Measurements from ENCODE around the gene ZNF423.

ZNF423 gene

DNA sequence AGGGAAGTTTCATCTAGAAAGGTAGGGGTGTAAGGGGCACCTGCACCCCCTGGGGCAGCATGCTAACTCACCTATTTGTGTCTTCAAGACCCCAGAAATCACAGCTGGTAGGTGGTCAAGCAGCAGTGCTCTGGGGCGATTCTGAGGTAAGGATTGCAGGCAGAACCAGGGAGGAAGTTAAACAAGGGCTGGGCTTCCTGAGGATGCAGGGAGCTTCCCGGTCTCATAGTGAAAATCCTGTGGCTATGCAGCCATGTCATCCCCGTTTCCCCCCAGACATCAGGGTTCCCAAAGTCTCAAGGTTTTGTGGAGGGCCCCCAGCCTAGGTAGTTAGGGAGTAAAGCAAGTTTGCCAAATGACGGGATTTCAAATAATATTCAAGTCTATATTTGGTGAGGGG is 403.8 kb downstream of the ZNF423 start:
- no peak for DNase-seq

DNA sequence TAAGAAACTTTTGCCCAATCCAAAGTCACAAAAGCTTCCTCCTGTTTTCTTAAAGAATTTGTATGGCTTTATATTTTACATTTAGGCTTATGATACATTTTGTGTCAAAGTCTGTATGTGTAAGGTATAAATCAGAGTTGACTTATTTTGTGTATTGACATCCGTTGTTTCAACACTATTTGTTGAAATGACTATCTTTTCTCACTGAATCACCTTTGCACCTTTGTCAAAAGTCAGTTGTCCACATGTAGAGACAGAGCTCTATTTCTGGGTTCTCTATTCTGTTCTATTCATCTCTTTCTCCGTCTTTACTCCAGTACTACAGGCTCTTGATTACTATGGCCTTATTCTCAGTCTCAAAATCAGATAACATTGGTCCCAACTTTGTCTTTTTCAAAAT is 409.1 kb downstream of the ZNF423 start:
- DNase-seq = no peak

DNA sequence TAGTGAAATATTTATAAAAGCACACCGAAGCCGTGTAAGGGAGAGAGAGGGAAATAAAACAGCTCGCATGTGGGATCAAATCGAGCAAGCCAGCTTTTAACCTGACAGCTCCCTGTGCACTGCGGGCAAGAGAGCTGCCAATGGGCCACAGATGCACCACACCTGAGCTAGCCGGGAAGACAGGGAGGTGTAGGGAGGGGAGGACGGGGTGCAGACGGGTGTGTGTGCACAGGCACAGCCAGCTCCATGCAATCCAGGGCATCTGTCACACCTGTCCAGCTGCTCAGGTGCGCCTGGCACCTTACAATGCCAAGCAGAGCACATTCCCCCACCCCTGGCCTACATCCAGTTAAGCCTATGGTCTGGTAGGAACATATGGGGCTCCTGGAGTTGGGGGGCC is 412.3 kb downstream of the ZNF423 start:
- DNase-seq = no peak

DNA sequence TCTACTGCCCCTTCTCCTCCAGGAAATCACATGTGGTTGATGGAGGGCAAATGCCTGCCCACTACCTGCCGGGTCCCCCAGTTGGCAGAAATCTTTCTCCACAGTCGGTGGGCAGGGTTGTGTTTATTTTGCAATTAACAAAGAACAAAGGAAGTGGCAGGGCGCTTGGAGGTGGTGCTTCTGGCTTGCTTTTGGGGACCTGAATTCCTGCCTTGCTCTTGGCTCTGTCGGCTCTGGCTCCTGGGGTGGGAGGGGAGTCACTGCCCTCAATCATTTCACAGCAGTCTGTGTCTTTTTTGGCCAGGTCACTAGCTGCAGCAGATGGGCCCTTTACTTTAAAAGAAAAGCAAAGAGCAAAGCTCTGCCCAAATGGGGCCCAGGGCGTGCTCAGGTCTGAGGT is 413.1 kb downstream of the ZNF423 start:
- DNase-seq = peak; percentile 12

DNA sequence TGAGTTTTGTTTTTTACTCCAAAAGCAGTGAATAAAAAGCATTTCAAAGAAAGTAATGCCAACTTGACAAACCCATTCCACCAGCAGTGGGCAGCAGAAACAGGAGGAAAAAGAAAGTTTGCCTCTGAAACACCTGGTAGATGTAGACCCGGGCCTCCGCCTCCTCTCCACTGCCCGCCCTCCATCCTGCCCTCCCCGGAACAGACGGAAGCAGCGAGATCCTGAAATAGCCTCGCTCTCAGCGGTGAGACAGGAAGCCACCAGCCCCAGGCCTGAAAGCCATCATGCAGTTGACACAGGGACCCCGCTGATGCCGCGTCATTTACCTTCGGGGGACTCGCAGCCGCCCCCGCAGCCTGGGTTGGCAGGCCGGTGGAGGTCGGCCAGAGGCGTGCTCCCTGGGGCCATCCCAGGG is 414.5 kb downstream of the ZNF423 start:
- peak; percentile 60 for DNase-seq

DNA sequence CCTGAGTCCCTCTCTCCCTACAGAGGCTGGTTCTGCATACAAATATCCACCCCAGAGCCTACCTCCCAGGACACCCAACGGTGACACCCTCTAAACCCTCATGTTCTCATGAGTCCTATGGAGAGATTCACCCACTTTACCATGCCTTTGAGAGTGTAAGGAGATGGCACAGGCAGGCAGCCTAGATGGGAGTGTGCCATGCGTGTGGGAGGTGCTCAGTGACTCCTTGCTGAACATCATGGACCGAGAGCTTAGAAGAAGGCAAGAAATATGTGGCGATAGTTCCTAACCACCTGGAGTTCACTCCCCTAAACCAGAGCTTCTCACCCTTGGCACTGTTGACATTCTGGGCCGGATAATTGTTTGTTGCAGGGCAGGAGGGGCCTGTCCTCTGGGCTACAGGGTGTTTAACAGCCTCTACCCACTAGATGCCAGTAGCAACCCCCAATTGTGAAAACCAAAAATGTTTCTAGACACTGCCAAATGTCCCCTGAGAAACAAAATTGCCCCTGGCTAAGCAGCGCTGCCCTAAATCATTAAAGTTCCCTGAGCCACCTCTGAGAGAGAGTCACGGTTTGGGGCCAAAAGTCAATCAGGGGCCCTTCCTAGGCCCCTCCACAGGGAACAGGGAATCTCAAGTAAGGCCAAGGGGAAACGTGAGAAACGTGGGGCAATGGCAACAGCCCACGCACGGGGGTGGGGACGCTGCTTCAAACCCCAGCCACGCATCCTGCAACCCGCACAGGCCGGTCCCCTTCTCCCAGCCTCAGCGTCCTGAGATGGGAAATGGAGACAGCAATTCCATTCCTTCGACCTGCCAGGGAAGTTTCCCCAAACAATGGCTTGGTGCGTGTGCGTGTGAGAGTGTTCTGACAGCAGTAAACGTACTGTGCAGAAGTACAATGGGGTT is 415.5 kb downstream of the ZNF423 start:
- DNase-seq = peak; percentile 54

DNA sequence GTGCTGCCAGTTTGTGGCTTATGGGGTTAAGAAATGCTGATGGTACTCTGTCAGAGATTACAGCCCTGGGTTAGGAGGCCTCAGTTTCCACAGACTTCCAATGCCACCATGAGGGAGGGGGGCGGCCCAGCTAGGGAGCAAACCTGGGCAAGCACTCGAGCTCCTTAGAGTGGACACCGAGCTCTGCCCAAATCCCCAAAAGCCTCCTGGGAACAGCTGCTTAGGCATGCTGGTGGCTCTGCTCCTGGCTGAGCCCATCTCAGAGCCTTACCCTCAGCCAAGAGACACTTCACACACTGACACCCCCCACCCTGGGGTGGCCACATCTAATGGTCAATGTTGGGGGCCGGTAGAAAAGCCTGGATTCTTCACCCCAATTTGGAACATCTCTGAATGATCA is 416.2 kb downstream of the ZNF423 start:
- DNase-seq = no peak

DNA sequence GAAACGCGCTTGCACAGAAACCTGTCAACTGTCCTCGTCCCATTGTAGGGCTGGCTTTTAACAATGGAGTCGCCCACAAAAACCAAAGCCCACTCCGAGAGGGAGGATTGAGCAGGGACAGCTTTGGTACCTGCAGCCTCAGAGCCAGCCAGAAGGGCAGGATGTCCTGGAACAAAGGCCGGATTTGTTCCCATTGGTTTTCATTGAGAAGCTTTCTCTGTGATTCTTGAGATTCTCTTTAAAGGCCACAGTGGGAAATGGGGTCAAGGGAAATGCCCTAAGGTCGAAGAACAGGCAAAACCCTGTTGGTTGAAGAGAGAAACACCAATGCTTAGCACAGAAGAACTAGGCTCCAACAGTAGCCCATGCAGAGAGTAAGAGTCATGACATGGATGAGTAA is 416.9 kb downstream of the ZNF423 start:
- no peak for DNase-seq
